GM23248 (cell line): ENCODE data around the gene PELO.

ENCODE experiments used
- EZH2 ChIP-seq: fragments of 200-600 bp; sonication (generic); IDR thresholded peaks from 2 replicates; pipeline ENCODE4 v1.6.1; 2018; ENCODE audit warnings: antibody characterized with exemption, mild to moderate bottlenecking; ENCODE audit not compliant: insufficient read depth, poor library complexity, severe bottlenecking
- EZH2phosphoT487 ChIP-seq: fragments of 200-600 bp; sonication (generic); IDR thresholded peaks from 2 replicates; pipeline ENCODE4 v1.6.1; 2018; ENCODE audit warnings: antibody characterized with exemption, moderate library complexity, mild to moderate bottlenecking, low read depth; ENCODE audit not compliant: insufficient read depth

DNA sequence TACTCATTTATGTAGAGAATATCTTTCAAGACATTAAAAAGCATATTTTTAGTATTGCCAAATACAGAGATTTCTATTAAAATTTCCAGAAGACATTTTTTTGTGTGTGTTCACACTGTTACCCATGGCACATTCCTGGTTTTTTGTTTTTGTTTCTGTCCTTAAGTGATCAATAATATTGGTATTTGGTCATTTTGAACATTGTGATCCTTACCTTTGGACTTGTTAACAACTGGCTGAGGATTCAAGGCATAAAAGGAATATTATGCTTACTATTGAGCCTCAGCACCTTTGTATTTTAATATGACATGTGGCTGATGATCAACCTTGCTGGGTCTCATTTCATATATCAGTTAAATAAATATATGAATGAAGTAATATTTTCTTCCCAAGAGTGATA lies 41.9 kb downstream of the PELO start:
- no peak for TF ChIP-seq EZH2phosphoT487
- no peak for TF ChIP-seq EZH2
